H9 (cell line): ENCODE measurements around the gene ZNRF2. TPM values are rescaled to one million over a fixed set of nuclear protein-coding genes. Genes with fewer than 3 reads are reported as not detected.

Source experiments
- DNase-seq: peaks from one replicate; pipeline ENCODE4 v3.0.0-alpha.2; 2017
- H2AFZ ChIP-seq: one replicate; pipeline ENCODE4 v1.6.1; 2013; ENCODE audit warnings: mild to moderate bottlenecking, low read length, control low read depth, moderate library complexity
- H2AK5ac ChIP-seq: 2 replicates; pipeline ENCODE4 v1.6.1; 2013; ENCODE audit warnings: low read length, control low read depth, mixed read lengths; ENCODE audit not compliant: insufficient read length
- H2BK120ac ChIP-seq: one replicate; pipeline ENCODE4 v1.6.1; 2013; ENCODE audit warnings: low read depth, mild to moderate bottlenecking, low read length, control low read depth, inconsistent platforms; ENCODE audit not compliant: poor library complexity, severe bottlenecking
- H2BK12ac ChIP-seq: 2 replicates; pipeline ENCODE4 v1.6.1; 2013; ENCODE audit warnings: low read length, control low read depth, mixed read lengths, low read depth; ENCODE audit not compliant: insufficient read length
- H2BK15ac ChIP-seq: 2 replicates; pipeline ENCODE4 v1.6.1; 2013; ENCODE audit warnings: low read depth, low read length, control low read depth
- H2BK20ac ChIP-seq: one replicate; pipeline ENCODE4 v1.6.1; 2013; ENCODE audit warnings: low read depth, mild to moderate bottlenecking, low read length, control low read depth, inconsistent platforms; ENCODE audit not compliant: poor library complexity, severe bottlenecking
- H2BK5ac ChIP-seq: 2 replicates; pipeline ENCODE4 v1.6.1; 2013; ENCODE audit warnings: low read length, control low read depth, mixed read lengths; ENCODE audit not compliant: insufficient read length
- H3K14ac ChIP-seq: 2 replicates; pipeline ENCODE4 v1.6.1; 2013; ENCODE audit warnings: low read length, control low read depth; ENCODE audit not compliant: insufficient read depth
- H3K18ac ChIP-seq: 2 replicates; pipeline ENCODE4 v1.6.1; 2013; ENCODE audit warnings: low read depth, mild to moderate bottlenecking, mixed read lengths, low read length, control low read depth; ENCODE audit not compliant: insufficient read length
- H3K23ac ChIP-seq: 2 replicates; pipeline ENCODE4 v1.6.1; 2013; ENCODE audit warnings: low read length, control low read depth, mixed read lengths, low read depth; ENCODE audit not compliant: insufficient read length
- H3K23me2 ChIP-seq: 2 replicates; pipeline ENCODE4 v1.6.1; 2013; ENCODE audit warnings: low read depth, mild to moderate bottlenecking, mixed read lengths, low read length, control low read depth; ENCODE audit not compliant: insufficient read length, poor library complexity, severe bottlenecking
- H3K27ac ChIP-seq: 2 replicates; pipeline ENCODE4 v1.5.1; 2013; ENCODE audit warnings: low read length, control low read depth, mixed read lengths, low read depth; ENCODE audit not compliant: insufficient read length
- H3K27me3 ChIP-seq: 2 replicates; pipeline ENCODE4 v1.6.1; 2013; ENCODE audit warnings: low read length, control low read depth, inconsistent platforms; ENCODE audit not compliant: insufficient read depth
- H3K4ac ChIP-seq: 2 replicates; pipeline ENCODE4 v1.6.1; 2013; ENCODE audit warnings: low read depth, mild to moderate bottlenecking, control low read depth, inconsistent platforms, low read length, moderate library complexity
- H3K4me1 ChIP-seq: 2 replicates; pipeline ENCODE4 v1.6.1; 2013; ENCODE audit warnings: low read length, control low read depth, inconsistent platforms; ENCODE audit not compliant: insufficient read depth
- H3K4me2 ChIP-seq: 2 replicates; pipeline ENCODE4 v1.6.1; 2013; ENCODE audit warnings: low read length, control low read depth, mixed read lengths; ENCODE audit not compliant: insufficient read length, insufficient read depth
- H3K56ac ChIP-seq: 2 replicates; pipeline ENCODE4 v1.6.1; 2013; ENCODE audit warnings: low read depth, mild to moderate bottlenecking, mixed read lengths, low read length, control low read depth; ENCODE audit not compliant: insufficient read length
- H3K79me1 ChIP-seq: 2 replicates; pipeline ENCODE4 v1.6.1; 2013; ENCODE audit warnings: low read depth, mild to moderate bottlenecking, moderate library complexity, low read length, control low read depth, inconsistent platforms; ENCODE audit not compliant: insufficient read depth, poor library complexity, severe bottlenecking
- H3K79me2 ChIP-seq: 2 replicates; pipeline ENCODE4 v1.6.1; 2013; ENCODE audit warnings: low read length, control low read depth, inconsistent platforms; ENCODE audit not compliant: insufficient read depth
- H3K9ac ChIP-seq: 2 replicates; pipeline ENCODE4 v1.6.1; 2013; ENCODE audit warnings: low read length, control low read depth, mixed read lengths; ENCODE audit not compliant: insufficient read length; ENCODE audit errors: extremely low read depth
- H3K9me3 ChIP-seq: one replicate; pipeline ENCODE4 v1.6.1; 2013; ENCODE audit warnings: low read depth, low read length, inconsistent platforms; ENCODE audit not compliant: control insufficient read depth
- H3T11ph ChIP-seq: one replicate; pipeline ENCODE4 v1.6.1; 2013; ENCODE audit warnings: mild to moderate bottlenecking, low read length, control low read depth, inconsistent platforms
- H4K20me1 ChIP-seq: one replicate; pipeline ENCODE4 v1.6.1; 2013; ENCODE audit not compliant: control insufficient read depth, insufficient read length, insufficient read depth
- H4K5ac ChIP-seq: 2 replicates; pipeline ENCODE4 v1.6.1; 2013; ENCODE audit warnings: low read depth, mild to moderate bottlenecking, mixed read lengths, low read length, control low read depth; ENCODE audit not compliant: insufficient read length
- H4K8ac ChIP-seq: replicated peaks from 2 replicates; pipeline ENCODE4 v1.6.1; 2013; ENCODE audit warnings: low read length, control low read depth, mixed read lengths, low read depth; ENCODE audit not compliant: insufficient read length
- H4K91ac ChIP-seq: 2 replicates; pipeline ENCODE4 v1.6.1; 2013; ENCODE audit warnings: low read depth, mild to moderate bottlenecking, moderate library complexity, mixed read lengths, low read length, control low read depth; ENCODE audit not compliant: insufficient read length
- H3K27ac Mint-ChIP-seq, 3 experiments: 2 replicates in 2 of 3; 3 replicates in 1 of 3; pipeline ENCODE4 v1.8.0; 2020 to 2021; ENCODE audit warnings: mixed read lengths in 3 of 3, mild to moderate bottlenecking in 1 of 3, moderate library complexity in 1 of 3
- H3K27me3 Mint-ChIP-seq: 2 replicates; pipeline ENCODE4 v1.8.0; 2021; ENCODE audit warnings: low read depth, mild to moderate bottlenecking, moderate library complexity, mixed read lengths
- H3K36me3 Mint-ChIP-seq, 3 experiments: 2 replicates in 2 of 3; 3 replicates in 1 of 3; pipeline ENCODE4 v1.8.0; 2020 to 2021; ENCODE audit warnings: low read depth in 3 of 3, mixed read lengths in 3 of 3; ENCODE audit not compliant: insufficient read depth in 1 of 3
- H3K4me1 Mint-ChIP-seq, 2 experiments: 2 replicates each; pipeline ENCODE4 v1.8.0; 2020; ENCODE audit warnings: mixed read lengths in 2 of 2
- H3K4me3 Mint-ChIP-seq, 2 experiments: 2 replicates in 1 of 2; 3 replicates in 1 of 2; pipeline ENCODE4 v1.8.0; 2020 to 2021; ENCODE audit warnings: mild to moderate bottlenecking in 2 of 2, mixed read lengths in 2 of 2, moderate library complexity in 1 of 2
- H3K9me3 Mint-ChIP-seq, 2 experiments: 2 replicates in 1 of 2; 3 replicates in 1 of 2; pipeline ENCODE4 v1.8.0; 2020; ENCODE audit warnings: mild to moderate bottlenecking in 2 of 2, mixed read lengths in 2 of 2, moderate library complexity in 1 of 2
- WGBS: extraction: QIAGEN DNeasy Blood & Tissue Kit; methylation state at CpG from one replicate; pipeline ENCODE4 v1.1.7; 2013; ENCODE audit warnings: missing lambda C conversion rate, low lambda C conversion rate, mixed read lengths; ENCODE audit not compliant: insufficient read length; ENCODE audit errors: extremely low coverage; 5-methylcytosine and 5-hydroxymethylcytosine counted together
- total RNA-seq: library from RNA; stranded (reverse); gene quantifications from 2 replicates; pipeline ENCODE4 v1.2.1, GENCODE V29; 2021
- TF ChIP-seq, protein P1 (sequence below): fragments of 200-600 bp; sonication (generic); conservative IDR thresholded peaks from 3 replicates; pipeline ENCODE4 v1.8.0; 2021; ENCODE audit warnings: antibody characterized with exemption, mild to moderate bottlenecking

The ZNRF2 gene
- total RNA-seq, 1 experiment from 2014 or later: 16.5 TPM

DNA sequence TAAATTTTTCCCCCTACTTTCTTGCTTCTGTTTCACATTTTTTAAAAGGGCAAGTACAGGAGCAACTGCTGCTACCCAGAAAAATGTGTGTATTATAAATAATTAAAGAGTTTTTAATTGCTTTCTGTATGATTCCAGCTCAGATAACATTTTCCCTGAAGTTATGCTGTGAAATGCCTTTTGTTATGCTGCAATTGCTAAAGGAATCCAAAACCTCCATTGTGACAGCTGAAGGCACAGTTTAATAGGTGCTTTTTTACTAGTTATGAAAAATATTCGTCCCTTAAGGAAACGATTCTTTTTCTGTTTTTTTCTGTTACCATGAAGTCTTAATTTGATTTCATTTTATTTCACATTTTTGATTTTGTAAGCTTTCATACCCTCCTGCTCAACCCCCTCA, 83.2 kb downstream of the ZNRF2 start:
- Histone ChIP-seq H3K79me2 (no peaks in the 10 kb centered on the region), H2BK12ac (no peak overlapping the region), H3K56ac (no peak overlapping the region), H4K8ac (no peak overlapping the region), H2BK120ac (no peak overlapping the region), H3K9me3 (no peaks in the 10 kb centered on the region), H3K4me1 (no peaks in the 10 kb centered on the region), H2BK5ac (no peak overlapping the region), H3K4me2 (no peak overlapping the region), H2AFZ (no peak overlapping the region), H3T11ph (no peak overlapping the region), H3K27ac (no peak overlapping the region), H2BK15ac (no peak overlapping the region), H3K23ac (no peak overlapping the region), H3K18ac (no peak overlapping the region), H3K14ac (no peak overlapping the region), H3K9ac (no peak overlapping the region), H4K5ac (no peak overlapping the region), H3K79me1 (no peaks in the 10 kb centered on the region), H3K23me2 (no peaks in the 10 kb centered on the region), H4K91ac (no peak overlapping the region), H3K4ac (no peak overlapping the region), H3K27me3 (no peaks in the 10 kb centered on the region), H2AK5ac (no peak overlapping the region), H2BK20ac (no peak overlapping the region), H4K20me1 (no peaks in the 10 kb centered on the region)
- Mint-ChIP-seq H3K4me1 (peaks cover 6 to 17% of the 10 kb centered on the region in 2 experiments), H3K27ac (peak overlapping the region in 2 of 3 experiments; percentile 24 to 87; a peak in 2 of 7 replicates), H3K9me3 (no peaks in the 10 kb centered on the region), H3K36me3 (peaks cover 6 to 16% (median 10%) of the 10 kb centered on the region in 3 experiments; a peak in 6 of 7 replicates), H3K4me3 (no peak overlapping the region), H3K27me3 (no peaks in the 10 kb centered on the region)
- TF ChIP-seq, protein P1, sequence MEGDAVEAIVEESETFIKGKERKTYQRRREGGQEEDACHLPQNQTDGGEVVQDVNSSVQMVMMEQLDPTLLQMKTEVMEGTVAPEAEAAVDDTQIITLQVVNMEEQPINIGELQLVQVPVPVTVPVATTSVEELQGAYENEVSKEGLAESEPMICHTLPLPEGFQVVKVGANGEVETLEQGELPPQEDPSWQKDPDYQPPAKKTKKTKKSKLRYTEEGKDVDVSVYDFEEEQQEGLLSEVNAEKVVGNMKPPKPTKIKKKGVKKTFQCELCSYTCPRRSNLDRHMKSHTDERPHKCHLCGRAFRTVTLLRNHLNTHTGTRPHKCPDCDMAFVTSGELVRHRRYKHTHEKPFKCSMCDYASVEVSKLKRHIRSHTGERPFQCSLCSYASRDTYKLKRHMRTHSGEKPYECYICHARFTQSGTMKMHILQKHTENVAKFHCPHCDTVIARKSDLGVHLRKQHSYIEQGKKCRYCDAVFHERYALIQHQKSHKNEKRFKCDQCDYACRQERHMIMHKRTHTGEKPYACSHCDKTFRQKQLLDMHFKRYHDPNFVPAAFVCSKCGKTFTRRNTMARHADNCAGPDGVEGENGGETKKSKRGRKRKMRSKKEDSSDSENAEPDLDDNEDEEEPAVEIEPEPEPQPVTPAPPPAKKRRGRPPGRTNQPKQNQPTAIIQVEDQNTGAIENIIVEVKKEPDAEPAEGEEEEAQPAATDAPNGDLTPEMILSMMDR: no peak
- no CpG with 5 or more reads among the region's 2 CpGs for WGBS
- DNase-seq: no peak
